Adrenal gland (tissue), 5 donors: ENCODE measurements around the gene KRT81.

Experiments used
- POLR2A ChIP-seq, 2 donors: fragments of 450-650 bp; IDR thresholded peaks; one replicate each; pipeline ENCODE4 v1.6.1; 2017; ENCODE audit warnings: antibody characterized with exemption in 2 of 2, mild to moderate bottlenecking in 2 of 2, moderate library complexity in 1 of 2
- TF ChIP-seq, protein P1 (sequence below), 6 experiments: fragments of 450-650 bp in 4 of 6; fragments of 200-600 bp in 2 of 6; sonication (generic) in 1 of 6; IDR thresholded peaks; 1 replicate in 5 of 6; 2 replicates in 1 of 6; pipeline versions ENCODE4 v1.5.1 to v1.8.0; 2016 to 2021; ENCODE audit warnings: antibody characterized with exemption in 6 of 6, mild to moderate bottlenecking in 2 of 6, moderate library complexity in 1 of 6
- donor health status: DM: no; HTN: no; CAD: no.

DNA sequence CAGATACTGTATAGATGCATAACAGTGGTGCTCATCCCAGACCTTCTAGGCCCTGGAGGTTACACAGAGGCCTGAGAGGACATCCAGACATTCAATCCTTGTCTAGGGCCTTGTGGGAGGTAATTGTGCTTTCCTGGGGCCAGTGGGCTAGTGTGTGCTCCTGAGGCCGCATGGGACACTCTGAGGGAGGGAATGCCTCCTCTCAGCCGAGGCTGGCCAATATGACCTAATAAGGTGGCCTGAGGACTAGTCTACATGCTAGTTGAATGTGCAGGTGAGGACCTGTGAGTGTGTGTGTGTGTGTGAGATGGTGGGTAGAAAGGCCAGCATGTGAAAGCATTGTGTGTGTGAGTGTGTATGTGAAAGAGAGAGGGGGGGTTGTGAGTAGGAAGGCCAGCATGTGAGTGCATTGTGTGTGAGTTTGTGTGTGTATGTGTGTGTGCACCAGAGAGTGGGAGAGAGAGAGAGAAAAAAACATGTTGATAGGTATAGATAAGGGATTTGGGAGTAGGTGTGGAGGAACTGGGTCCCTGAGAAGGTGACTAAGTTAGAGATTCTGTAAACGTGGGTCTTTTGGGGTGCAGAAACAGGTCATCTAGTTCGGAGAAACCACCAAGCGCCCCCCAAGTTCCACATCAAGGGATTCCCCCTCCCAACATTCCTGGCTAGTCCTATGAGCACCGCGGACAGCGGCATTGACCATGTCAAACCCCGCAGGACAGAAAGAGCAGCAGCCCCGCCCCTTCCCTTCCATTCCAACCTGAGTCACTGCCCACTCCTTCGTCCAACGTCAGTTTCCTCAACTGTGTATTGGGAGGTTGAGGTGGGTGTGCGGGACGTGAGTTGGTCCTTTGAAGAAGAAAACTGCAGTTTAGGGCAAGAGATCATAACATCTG lies 9.7 kb upstream of the KRT81 start:
- TF ChIP-seq, protein P1, sequence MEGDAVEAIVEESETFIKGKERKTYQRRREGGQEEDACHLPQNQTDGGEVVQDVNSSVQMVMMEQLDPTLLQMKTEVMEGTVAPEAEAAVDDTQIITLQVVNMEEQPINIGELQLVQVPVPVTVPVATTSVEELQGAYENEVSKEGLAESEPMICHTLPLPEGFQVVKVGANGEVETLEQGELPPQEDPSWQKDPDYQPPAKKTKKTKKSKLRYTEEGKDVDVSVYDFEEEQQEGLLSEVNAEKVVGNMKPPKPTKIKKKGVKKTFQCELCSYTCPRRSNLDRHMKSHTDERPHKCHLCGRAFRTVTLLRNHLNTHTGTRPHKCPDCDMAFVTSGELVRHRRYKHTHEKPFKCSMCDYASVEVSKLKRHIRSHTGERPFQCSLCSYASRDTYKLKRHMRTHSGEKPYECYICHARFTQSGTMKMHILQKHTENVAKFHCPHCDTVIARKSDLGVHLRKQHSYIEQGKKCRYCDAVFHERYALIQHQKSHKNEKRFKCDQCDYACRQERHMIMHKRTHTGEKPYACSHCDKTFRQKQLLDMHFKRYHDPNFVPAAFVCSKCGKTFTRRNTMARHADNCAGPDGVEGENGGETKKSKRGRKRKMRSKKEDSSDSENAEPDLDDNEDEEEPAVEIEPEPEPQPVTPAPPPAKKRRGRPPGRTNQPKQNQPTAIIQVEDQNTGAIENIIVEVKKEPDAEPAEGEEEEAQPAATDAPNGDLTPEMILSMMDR (IDR thresholded peaks at IDR 0.05) = no peak
- no peak for TF ChIP-seq POLR2A (IDR thresholded peaks at IDR 0.05)
